Astrocyte of the spinal cord (primary cell): ENCODE measurements around the gene HTR7.

ENCODE experiments used
- DNase-seq: peaks from one replicate; pipeline ENCODE4 v3.0.0; 2011; ENCODE audit warnings: low read depth, low spot score
- H3K4me3 ChIP-seq: 2 replicates; pipeline ENCODE4 v1.5.1; 2011; ENCODE audit warnings: low read depth, mild to moderate bottlenecking, low read length, moderate library complexity
- CTCF ChIP-seq: IDR thresholded peaks from 2 replicates; pipeline ENCODE4 v1.5.1; 2012; ENCODE audit warnings: low read depth, mild to moderate bottlenecking, low read length, inconsistent platforms
- in situ Hi-C: cut with HindIII; loops from 2 replicates; pipeline ENCODE4 v1.10.0; 2017; ENCODE audit warnings: low sequenced_read_pairs

Gene HTR7

GRCh38 chr10:90800232-90800796 lies 57.5 kb downstream of the HTR7 start:
- in situ Hi-C loops, result no loop called here
- no peak for DNase-seq
- H3K4me3 ChIP-seq, result no peak overlapping the region
- no peak for TF ChIP-seq CTCF

GRCh38 chr10:90799172-90799571 lies 58.7 kb downstream of the HTR7 start:
- in situ Hi-C loops, result no loop called here

GRCh38 chr10:90798482-90798881 lies 59.4 kb downstream of the HTR7 start:
- no peak for DNase-seq
- no peak overlapping the region for H3K4me3 ChIP-seq
- no peak for TF ChIP-seq CTCF
- in situ Hi-C loops, result no loop called here

More at GRCh38 chr10:90799172-90799571, 58.7 kb downstream of the HTR7 start:
- TF ChIP-seq CTCF, result no peak
- H3K4me3 ChIP-seq, result no peak overlapping the region
- DNase-seq, result no peak

- no peak for DNase-seq
- no peak overlapping the region for H3K4me3 ChIP-seq
- in situ Hi-C loops, result no loop called here
- no peak for TF ChIP-seq CTCF
Observed at GRCh38 chr10:90790422-90790821, 67.4 kb downstream of the HTR7 start.

GRCh38 chr10:90788968-90789367 lies 68.9 kb downstream of the HTR7 start:
- in situ Hi-C loops, result no loop called here
- no peak for DNase-seq
- no peak for TF ChIP-seq CTCF
- H3K4me3 ChIP-seq, result no peak overlapping the region

- TF ChIP-seq CTCF, result no peak
- H3K4me3 ChIP-seq, result no peak overlapping the region
- in situ Hi-C loops, result no loop called here
- no peak for DNase-seq
Observed at GRCh38 chr10:90788199-90788491, 69.7 kb downstream of the HTR7 start.
